Activated B cell treated with CpG ODN at 0.5 μM for 24 hours (primary cell): ENCODE measurements around the gene GARIN5A. TPM values are rescaled to one million over a fixed set of nuclear protein-coding genes. Genes with fewer than 3 reads are reported as not detected.

Source experiments
- ATAC-seq: fragments of 200-7000 bp; cut with Tn5 transposase; one replicate; pipeline ENCODE4 v1.10.0; 2021; ENCODE audit warnings: low read depth, mild to moderate bottlenecking, moderate library complexity
- CTCF ChIA-PET: fragments of 350-600 bp; sonication (Branson Sonifier 250); formaldehyde crosslinking; loops from one replicate; lab custom pipeline; 2021; ENCODE audit warnings: antibody characterized with exemption; lab: Charles Lee
- POLR2A ChIA-PET: fragments of 350-600 bp; sonication (Branson Sonifier 250); formaldehyde crosslinking; loops from one replicate; lab custom pipeline; 2021; ENCODE audit warnings: antibody characterized with exemption; lab: Charles Lee
- DNase-seq: peaks from one replicate; pipeline ENCODE4 v3.0.0; 2022
- H3K27ac Mint-ChIP-seq: one replicate; pipeline ENCODE4 v1.8.0; 2020; ENCODE audit warnings: mixed read lengths
- H3K27me3 Mint-ChIP-seq: one replicate; pipeline ENCODE4 v1.8.0; 2021; ENCODE audit warnings: mixed read lengths
- H3K36me3 Mint-ChIP-seq: one replicate; pipeline ENCODE4 v1.8.0; 2021; ENCODE audit warnings: low read depth, mixed read lengths
- H3K4me1 Mint-ChIP-seq: one replicate; pipeline ENCODE4 v1.8.0; 2021; ENCODE audit warnings: mixed read lengths
- H3K4me3 Mint-ChIP-seq: one replicate; pipeline ENCODE4 v1.8.0; 2020; ENCODE audit warnings: mild to moderate bottlenecking, mixed read lengths
- H3K9me3 Mint-ChIP-seq: one replicate; pipeline ENCODE4 v1.8.0; 2020; ENCODE audit warnings: mixed read lengths
- intact Hi-C: fragments of 100-400 bp; cut with micrococcal nuclease; formaldehyde crosslinking; loops from one replicate; pipeline ENCODE4 v1.15.1; 2024
- total RNA-seq: library from RNA; stranded (reverse); gene quantifications from 2 replicates; pipeline ENCODE4 v1.2.3, GENCODE V29; 2022
- TF ChIP-seq, protein P1 (sequence below): fragments of 200-600 bp; IDR thresholded peaks from one replicate; pipeline ENCODE4 v1.8.0; 2022; ENCODE audit warnings: antibody characterized with exemption, mild to moderate bottlenecking

Gene GARIN5A
- total RNA-seq, 1 donor from 2014 or later: 0.67 TPM

DNA sequence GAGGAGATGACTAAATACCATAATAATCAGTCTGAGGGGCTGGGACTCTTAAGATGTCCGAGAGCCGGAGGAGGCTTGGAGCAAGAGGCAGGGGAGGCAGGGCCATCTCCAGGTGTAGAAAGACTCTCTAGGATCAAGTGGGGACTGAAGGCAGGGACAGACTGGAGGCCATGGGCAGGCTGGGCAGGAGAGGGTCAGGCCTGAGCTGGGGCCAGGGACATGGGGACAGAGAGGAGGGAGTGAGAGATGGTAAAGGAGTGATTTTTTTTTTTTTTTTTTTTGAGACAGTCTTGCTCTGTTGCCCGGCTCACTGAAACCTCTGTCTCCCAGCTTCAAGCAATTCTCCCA is 32.2 kb upstream of the GARIN5A start:
- Mint-ChIP-seq H3K9me3 (no peaks in the 10 kb centered on the region), H3K27me3 (no peaks in the 10 kb centered on the region), H3K27ac (no peak overlapping the region), H3K4me3 (no peak overlapping the region), H3K36me3 (peaks cover 16% of the 10 kb centered on the region), H3K4me1 (peaks cover 13% of the 10 kb centered on the region)
- CTCF ChIA-PET: no interaction called here
- POLR2A ChIA-PET: interaction anchor here (0.6 kb wide), 2 partner anchors 12 to 203 kb away, joined by 3 to 5 read pairs; no protein-coding TSS in a partner anchor
- DNase-seq (no peak), ATAC-seq (no peak)
- TF ChIP-seq, protein P1, sequence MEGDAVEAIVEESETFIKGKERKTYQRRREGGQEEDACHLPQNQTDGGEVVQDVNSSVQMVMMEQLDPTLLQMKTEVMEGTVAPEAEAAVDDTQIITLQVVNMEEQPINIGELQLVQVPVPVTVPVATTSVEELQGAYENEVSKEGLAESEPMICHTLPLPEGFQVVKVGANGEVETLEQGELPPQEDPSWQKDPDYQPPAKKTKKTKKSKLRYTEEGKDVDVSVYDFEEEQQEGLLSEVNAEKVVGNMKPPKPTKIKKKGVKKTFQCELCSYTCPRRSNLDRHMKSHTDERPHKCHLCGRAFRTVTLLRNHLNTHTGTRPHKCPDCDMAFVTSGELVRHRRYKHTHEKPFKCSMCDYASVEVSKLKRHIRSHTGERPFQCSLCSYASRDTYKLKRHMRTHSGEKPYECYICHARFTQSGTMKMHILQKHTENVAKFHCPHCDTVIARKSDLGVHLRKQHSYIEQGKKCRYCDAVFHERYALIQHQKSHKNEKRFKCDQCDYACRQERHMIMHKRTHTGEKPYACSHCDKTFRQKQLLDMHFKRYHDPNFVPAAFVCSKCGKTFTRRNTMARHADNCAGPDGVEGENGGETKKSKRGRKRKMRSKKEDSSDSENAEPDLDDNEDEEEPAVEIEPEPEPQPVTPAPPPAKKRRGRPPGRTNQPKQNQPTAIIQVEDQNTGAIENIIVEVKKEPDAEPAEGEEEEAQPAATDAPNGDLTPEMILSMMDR: no peak
- intact Hi-C loops: no loop called here

DNA sequence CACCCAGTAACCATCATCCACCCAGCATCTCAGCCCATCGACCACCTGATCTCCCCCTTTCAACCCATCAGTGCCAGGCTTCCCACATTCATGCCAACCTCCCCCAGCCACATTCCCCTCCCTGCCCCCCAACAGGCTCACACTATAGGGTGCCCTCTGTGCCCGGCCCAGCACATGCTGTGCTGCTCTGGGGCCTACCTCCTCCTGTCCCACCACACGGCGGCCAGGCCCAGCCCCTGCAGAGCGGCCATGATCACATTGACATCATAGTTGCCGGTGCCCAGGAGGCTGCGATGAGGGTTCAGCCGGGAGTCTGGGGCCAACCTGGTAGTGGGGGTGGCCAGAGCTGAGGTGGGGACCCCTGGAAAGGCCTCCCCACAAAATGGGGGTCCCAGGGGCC is 30.7 kb upstream of the GARIN5A start:
- Mint-ChIP-seq H3K27ac (no peak overlapping the region), H3K36me3 (peaks cover 16% of the 10 kb centered on the region), H3K4me3 (no peak overlapping the region), H3K4me1 (peaks cover 13% of the 10 kb centered on the region), H3K9me3 (no peaks in the 10 kb centered on the region), H3K27me3 (no peaks in the 10 kb centered on the region)
- ChIA-PET POLR2A (no interaction called here), CTCF (no interaction called here)
- intact Hi-C loops: no loop called here
- TF ChIP-seq, protein P1: no peak
- DNase-seq (no peak), ATAC-seq (no peak)

DNA sequence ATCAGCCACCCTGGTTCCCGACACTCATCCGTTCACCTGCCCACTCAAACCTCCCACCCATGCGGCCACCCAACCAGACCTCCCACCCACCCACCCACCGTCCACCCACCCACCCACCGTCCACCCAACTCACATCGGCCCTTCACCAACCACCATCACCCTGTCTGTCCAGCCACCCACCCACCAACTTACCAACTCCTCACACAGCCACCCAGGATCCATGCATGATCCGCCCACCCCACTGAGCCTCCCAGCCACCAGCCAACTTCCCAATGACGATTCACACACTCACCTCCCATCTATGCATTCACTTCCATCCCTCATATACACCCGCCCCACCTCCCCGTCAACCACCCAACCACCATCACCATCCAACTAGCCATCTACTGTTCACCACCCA is 30.1 kb upstream of the GARIN5A start:
- ChIA-PET POLR2A (no interaction called here), CTCF (no interaction called here)
- no peak for ATAC-seq
- TF ChIP-seq, protein P1: no peak
- Mint-ChIP-seq H3K27me3 (no peaks in the 10 kb centered on the region), H3K9me3 (no peaks in the 10 kb centered on the region), H3K4me1 (peaks cover 11% of the 10 kb centered on the region), H3K27ac (no peak overlapping the region), H3K4me3 (no peak overlapping the region), H3K36me3 (peaks cover 18% of the 10 kb centered on the region)
- DNase-seq: no peak
- intact Hi-C loops: no loop called here

DNA sequence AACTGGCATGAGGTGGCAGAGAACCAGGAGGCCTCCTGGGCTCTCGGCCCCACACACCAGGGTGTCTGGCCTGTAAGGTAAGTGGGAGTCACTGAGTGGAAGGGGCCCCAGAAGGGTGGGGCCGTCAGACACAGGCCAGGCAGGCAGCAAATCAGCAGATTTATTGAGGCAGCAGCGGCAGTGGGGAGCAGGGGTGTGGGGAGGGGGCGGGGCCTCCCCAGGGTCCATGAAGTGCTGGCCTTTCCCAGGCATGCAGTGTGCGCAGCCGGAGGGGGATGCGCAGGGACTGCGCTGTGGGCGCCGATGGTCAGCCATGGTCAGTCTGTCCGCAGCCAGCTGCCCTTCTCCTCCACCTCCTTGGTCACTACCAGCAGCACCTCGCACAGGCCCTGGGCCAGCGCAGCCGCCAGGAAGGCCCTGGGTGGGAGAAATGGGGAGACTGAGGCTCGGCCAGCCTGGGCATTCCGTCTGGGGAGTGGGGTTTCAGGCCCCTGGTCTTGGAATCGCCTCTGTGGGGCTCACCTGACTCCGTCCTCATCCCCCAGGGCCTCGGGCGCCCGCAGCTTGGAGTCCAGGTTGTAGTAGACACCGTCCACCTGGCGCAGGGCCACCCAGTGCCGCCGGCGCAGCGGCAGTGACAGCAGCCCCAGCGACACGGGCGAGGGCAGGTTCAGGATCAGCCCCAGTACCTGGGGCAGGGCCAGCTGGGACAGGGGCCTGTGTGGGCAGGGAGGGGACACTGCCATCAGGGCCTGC is 29.4 kb upstream of the GARIN5A start:
- ChIA-PET POLR2A (no interaction called here), CTCF (no interaction called here)
- H3K9me3 Mint-ChIP-seq: no peaks in the 10 kb centered on the region
- H3K4me1 Mint-ChIP-seq: peaks cover 6% of the 10 kb centered on the region
- no peaks in the 10 kb centered on the region for H3K27me3 Mint-ChIP-seq
- H3K36me3 Mint-ChIP-seq: peaks cover 18% of the 10 kb centered on the region
- DNase-seq (no peak), ATAC-seq (no peak)
- H3K27ac Mint-ChIP-seq: no peak overlapping the region
- intact Hi-C loops: no loop called here
- no peak overlapping the region for H3K4me3 Mint-ChIP-seq
- TF ChIP-seq, protein P1: no peak

DNA sequence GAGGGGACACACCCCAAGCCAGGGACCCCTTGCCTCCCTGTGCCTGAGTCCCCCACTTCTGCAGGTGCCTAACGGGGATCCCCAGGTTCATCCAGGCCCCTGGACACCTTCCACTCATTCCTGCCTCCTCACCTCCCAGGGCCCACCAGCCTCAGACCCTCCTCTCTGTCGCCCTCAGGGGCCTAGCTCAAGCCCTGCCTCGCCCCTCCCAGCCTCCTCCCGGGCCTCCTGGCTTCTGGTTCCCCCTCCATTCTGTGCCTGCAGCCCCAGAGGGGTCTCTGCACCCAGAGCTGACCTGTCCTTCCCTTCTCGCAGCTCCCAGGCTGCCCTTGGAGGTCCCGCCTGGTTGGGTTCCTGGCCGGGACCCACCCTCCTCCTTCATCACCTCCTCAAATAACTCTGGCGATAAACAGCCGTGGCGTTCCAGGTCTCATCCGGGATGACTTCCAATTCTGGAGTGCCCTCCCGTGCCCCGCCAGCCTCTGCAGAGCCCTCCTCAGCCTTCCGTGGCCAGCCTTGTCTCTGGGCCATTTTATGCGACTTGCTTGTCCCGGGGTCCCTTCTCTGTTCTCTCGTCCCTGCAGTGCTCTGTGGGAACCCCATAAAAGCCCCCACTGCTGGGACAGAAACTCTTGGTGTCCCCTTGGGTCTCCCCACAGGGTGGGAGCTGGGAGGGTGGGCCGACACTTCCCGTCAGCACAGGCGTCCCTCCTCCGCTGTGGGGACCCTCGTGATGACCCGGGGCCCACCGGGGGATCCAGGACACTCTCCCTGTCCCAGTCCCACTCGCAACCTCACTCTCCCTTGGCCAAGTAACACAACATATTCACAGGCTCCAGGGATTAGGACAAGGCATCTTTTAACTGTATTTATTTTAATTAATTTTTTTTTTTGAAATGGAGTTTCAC is 25.2 kb upstream of the GARIN5A start:
- intact Hi-C loops: no loop called here
- Mint-ChIP-seq H3K36me3 (peaks cover 10% of the 10 kb centered on the region), H3K27me3 (no peaks in the 10 kb centered on the region), H3K27ac (no peak overlapping the region), H3K4me1 (no peaks in the 10 kb centered on the region), H3K4me3 (no peak overlapping the region), H3K9me3 (no peaks in the 10 kb centered on the region)
- ChIA-PET CTCF (interaction anchor here (0.6 kb wide), 1 partner anchor 54 kb away, joined by 4 read pairs; no protein-coding TSS in a partner anchor), POLR2A (no interaction called here)
- DNase-seq (no peak), ATAC-seq (no peak)
- TF ChIP-seq, protein P1: no peak
